ENCODE results near the gene GLIS1.
A peak's percentile ranks its signal among the peaks of the same experiment; 100 is the strongest.

DNA sequence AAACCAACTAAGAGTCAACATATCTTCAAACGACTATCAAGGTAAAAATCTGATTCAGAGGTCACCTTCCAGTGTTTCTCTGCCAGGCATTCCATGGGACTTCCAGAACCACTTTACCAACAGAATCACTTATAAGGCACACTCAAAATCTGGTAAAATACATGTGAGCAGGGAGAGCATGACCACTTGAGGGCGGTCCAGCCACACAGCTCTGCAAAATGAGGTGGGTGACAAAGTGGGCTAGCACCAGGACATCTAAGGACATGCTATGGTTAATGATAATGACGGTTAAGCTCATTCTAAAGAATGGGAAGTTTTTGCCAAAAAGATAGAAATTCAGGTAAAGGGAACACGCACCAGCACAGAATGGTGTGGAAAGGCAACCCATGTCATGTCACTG is 24.5 kb upstream of the GLIS1 start:
- TF ChIP-seq EGR1 (IDR thresholded peaks at IDR 0.05; ENCODE audit: borderline replicate concordance in 1 of 2, low read depth in 2 of 2, low read length in 2 of 2) (no peak), GABPA (IDR thresholded peaks at IDR 0.05; ENCODE audit: low read depth) (no peak), EZH2 (IDR thresholded peaks at IDR 0.05; ENCODE audit: borderline replicate concordance, control insufficient read depth, low read depth, low read length) (no peak), JUND (IDR thresholded peaks at IDR 0.05; ENCODE audit: low read depth, low read length) (no peak), IRF5 (IDR thresholded peaks at IDR 0.05; ENCODE audit: borderline replicate concordance) (no peak), RELA (IDR thresholded peaks at IDR 0.05; ENCODE audit: borderline replicate concordance, partially characterized antibody) (no peak), POLR2AphosphoS5 (IDR thresholded peaks at IDR 0.05; ENCODE audit: low read length) (no peak), HDAC6 (IDR thresholded peaks at IDR 0.05; ENCODE audit: unreplicated experiment) (no peak), ATF2 (IDR thresholded peaks at IDR 0.05; ENCODE audit: low read length) (no peak), POLR2AphosphoS2 (IDR thresholded peaks at IDR 0.05; ENCODE audit: low read depth, low read length) (no peak), EP300 (IDR thresholded peaks at IDR 0.05; ENCODE audit: borderline replicate concordance in 1 of 2, control insufficient read depth in 1 of 2, low read depth in 2 of 2, low read length in 2 of 2) (no peak), SP1 (IDR thresholded peaks at IDR 0.05; ENCODE audit: low read depth, low read length) (no peak)
- TF ChIP-seq, protein P1, sequence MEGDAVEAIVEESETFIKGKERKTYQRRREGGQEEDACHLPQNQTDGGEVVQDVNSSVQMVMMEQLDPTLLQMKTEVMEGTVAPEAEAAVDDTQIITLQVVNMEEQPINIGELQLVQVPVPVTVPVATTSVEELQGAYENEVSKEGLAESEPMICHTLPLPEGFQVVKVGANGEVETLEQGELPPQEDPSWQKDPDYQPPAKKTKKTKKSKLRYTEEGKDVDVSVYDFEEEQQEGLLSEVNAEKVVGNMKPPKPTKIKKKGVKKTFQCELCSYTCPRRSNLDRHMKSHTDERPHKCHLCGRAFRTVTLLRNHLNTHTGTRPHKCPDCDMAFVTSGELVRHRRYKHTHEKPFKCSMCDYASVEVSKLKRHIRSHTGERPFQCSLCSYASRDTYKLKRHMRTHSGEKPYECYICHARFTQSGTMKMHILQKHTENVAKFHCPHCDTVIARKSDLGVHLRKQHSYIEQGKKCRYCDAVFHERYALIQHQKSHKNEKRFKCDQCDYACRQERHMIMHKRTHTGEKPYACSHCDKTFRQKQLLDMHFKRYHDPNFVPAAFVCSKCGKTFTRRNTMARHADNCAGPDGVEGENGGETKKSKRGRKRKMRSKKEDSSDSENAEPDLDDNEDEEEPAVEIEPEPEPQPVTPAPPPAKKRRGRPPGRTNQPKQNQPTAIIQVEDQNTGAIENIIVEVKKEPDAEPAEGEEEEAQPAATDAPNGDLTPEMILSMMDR (IDR thresholded peaks at IDR 0.05 in 2 of 3, conservative IDR thresholded peaks at IDR 0.05 in 1 of 3; ENCODE audit: control insufficient read depth in 2 of 3, extremely low read depth in 1 of 3, insufficient read depth in 1 of 3, low read depth in 3 of 3, low read length in 3 of 3), result peak in 1 of 3 experiments; percentile 7; a peak in 1 of 6 replicates
- TF ChIP-seq, protein P2, sequence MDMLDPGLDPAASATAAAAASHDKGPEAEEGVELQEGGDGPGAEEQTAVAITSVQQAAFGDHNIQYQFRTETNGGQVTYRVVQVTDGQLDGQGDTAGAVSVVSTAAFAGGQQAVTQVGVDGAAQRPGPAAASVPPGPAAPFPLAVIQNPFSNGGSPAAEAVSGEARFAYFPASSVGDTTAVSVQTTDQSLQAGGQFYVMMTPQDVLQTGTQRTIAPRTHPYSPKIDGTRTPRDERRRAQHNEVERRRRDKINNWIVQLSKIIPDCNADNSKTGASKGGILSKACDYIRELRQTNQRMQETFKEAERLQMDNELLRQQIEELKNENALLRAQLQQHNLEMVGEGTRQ (IDR thresholded peaks at IDR 0.05; ENCODE audit: borderline replicate concordance, low read depth, low read length), result no peak

Measured in GM12878 (cell line).